Uterus (tissue), 4 donors: ENCODE results near the gene XRCC6. TPM values are rescaled to one million over a fixed set of nuclear protein-coding genes. Genes with fewer than 3 reads are reported as not detected.
"Not testable (repeated sequence)": the region's sequence is repeated elsewhere in the genome, so short reads cannot be mapped to it uniquely, and the experiment has no call there.

Experiments
- DNase-seq, 2 donors: peaks; one replicate each; pipeline ENCODE4 v3.0.0-alpha.2; 2019 to 2020
- H3K27ac ChIP-seq, 2 donors: fragments of 200-600 bp; sonication (generic); 1 replicate in 1 of 2; 2 replicates in 1 of 2; pipeline ENCODE4 v1.5.1; 2016 to 2018
- H3K27me3 ChIP-seq, 2 donors: fragments of 200-600 bp; sonication (generic); one replicate each; pipeline ENCODE4 v1.5.1; 2018 to 2019; ENCODE audit warnings: control low read depth in 1 of 2
- H3K36me3 ChIP-seq, 2 donors: fragments of 200-600 bp; sonication (generic); one replicate each; pipeline ENCODE4 v1.5.1; 2019; ENCODE audit warnings: control low read depth in 1 of 2
- H3K4me1 ChIP-seq, 2 donors: fragments of 200-600 bp; sonication (generic); one replicate each; pipeline ENCODE4 v1.5.1; 2018 to 2019; ENCODE audit warnings: control low read depth in 1 of 2
- H3K4me3 ChIP-seq, 2 donors: fragments of 200-600 bp; sonication (generic); 1 replicate in 1 of 2; 2 replicates in 1 of 2; pipeline ENCODE4 v1.5.1; 2018 to 2019; ENCODE audit warnings: mild to moderate bottlenecking in 1 of 2
- H3K9me3 ChIP-seq, 2 donors: fragments of 200-600 bp; sonication (generic); one replicate each; pipeline ENCODE4 v1.5.1; 2019; ENCODE audit warnings: control low read depth in 1 of 2
- POLR2A ChIP-seq, 2 donors: fragments of 450-650 bp; IDR thresholded peaks; one replicate each; pipeline ENCODE4 v1.6.1; 2016; ENCODE audit warnings: antibody characterized with exemption in 2 of 2, mild to moderate bottlenecking in 1 of 2, moderate library complexity in 1 of 2
- intact Hi-C: fragments of 100-400 bp; cut with DNase I; formaldehyde crosslinking; loops from one replicate; pipeline ENCODE4 v1.15.1; 2023; ENCODE audit warnings: low total_unique reads
- total RNA-seq, 4 donors: library from RNA; depleted of rRNA in 3 of 4; stranded (reverse); fragments of >200 nt in 3 of 4; gene quantifications; one replicate each; pipeline versions ENCODE4 v1.1.0 to v1.2.4, GENCODE V29; 2014 to 2023
- TF ChIP-seq, protein P1 (sequence below), 4 experiments: fragments of 200-600 bp in 2 of 4; fragments of 450-650 bp in 2 of 4; sonication (generic) in 2 of 4; IDR thresholded peaks; one replicate each; pipeline ENCODE4 v1.5.1; 2016 to 2019; ENCODE audit warnings: antibody characterized with exemption in 4 of 4, mild to moderate bottlenecking in 2 of 4, moderate library complexity in 1 of 4
- donor health status: DM: yes; HTN: yes; CAD: no.

Gene XRCC6
- total RNA-seq, 4 donors from 2014 or later = 89.1 to 303 (median 157) TPM

DNA sequence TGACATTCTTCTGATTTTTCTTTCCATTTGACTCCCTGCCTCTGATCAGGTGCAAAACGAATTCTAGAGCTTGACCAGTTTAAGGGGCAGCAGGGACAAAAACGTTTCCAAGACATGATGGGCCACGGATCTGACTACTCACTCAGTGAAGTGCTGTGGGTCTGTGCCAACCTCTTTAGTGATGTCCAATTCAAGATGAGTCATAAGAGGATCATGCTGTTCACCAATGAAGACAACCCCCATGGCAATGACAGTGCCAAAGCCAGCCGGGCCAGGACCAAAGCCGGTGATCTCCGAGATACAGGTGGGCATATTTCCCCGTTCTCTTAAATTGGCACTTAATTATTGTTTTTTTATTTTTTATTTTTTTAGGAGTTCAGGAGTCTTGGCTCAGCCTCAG lies 15.4 kb downstream of the XRCC6 start:
- no peaks in the 10 kb centered on the region for H3K27me3 ChIP-seq
- H3K36me3 ChIP-seq = no peaks in the 10 kb centered on the region
- no peaks in the 10 kb centered on the region for H3K9me3 ChIP-seq
- H3K4me3 ChIP-seq = no peak overlapping the region
- H3K4me1 ChIP-seq = no peaks in the 10 kb centered on the region
- intact Hi-C loops = no loop called here
- H3K27ac ChIP-seq = no peak overlapping the region
- TF ChIP-seq, protein P1, sequence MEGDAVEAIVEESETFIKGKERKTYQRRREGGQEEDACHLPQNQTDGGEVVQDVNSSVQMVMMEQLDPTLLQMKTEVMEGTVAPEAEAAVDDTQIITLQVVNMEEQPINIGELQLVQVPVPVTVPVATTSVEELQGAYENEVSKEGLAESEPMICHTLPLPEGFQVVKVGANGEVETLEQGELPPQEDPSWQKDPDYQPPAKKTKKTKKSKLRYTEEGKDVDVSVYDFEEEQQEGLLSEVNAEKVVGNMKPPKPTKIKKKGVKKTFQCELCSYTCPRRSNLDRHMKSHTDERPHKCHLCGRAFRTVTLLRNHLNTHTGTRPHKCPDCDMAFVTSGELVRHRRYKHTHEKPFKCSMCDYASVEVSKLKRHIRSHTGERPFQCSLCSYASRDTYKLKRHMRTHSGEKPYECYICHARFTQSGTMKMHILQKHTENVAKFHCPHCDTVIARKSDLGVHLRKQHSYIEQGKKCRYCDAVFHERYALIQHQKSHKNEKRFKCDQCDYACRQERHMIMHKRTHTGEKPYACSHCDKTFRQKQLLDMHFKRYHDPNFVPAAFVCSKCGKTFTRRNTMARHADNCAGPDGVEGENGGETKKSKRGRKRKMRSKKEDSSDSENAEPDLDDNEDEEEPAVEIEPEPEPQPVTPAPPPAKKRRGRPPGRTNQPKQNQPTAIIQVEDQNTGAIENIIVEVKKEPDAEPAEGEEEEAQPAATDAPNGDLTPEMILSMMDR (IDR thresholded peaks at IDR 0.05) = no peak
- TF ChIP-seq POLR2A (IDR thresholded peaks at IDR 0.05) = no peak
- DNase-seq = no peak

DNA sequence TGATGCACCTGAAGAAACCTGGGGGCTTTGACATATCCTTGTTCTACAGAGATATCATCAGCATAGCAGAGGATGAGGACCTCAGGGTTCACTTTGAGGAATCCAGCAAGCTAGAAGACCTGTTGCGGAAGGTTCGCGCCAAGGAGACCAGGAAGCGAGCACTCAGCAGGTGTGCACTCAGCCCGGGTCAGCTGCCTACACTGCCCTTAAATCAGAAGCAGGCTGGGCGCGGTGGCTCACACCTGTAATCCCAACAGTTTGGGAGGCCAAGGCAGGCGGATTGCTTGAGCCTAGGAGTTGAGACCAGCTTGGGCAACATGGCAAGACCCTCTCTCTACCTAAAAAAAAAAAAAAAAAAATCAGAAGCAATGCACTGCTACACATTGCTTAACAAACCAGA lies 16.5 kb downstream of the XRCC6 start:
- not testable (repeated sequence) for H3K36me3 ChIP-seq, H3K4me3 ChIP-seq

DNA sequence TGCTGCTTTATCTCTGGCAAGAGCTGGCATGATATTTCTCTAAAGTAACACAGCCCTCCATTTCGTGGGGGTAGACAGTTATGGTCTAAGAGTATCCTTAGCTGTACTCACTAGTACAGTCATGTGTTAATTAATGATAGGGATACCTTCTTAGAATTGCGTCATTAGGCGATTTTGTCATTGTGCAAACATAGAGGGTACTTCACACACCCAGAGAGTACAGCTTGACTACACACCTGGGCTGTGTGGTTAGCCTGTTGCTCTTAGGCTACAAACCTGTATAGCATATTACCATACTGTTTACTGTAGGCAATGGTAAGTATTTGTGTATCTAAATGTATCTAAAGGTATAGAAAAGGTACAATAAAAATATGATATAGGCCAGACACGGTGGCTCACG lies 17.0 kb downstream of the XRCC6 start:
- intact Hi-C loops = no loop called here

More for the DNA sequence above, 16.5 kb downstream of the XRCC6 start:
- DNase-seq, H3K27ac ChIP-seq, H3K4me1 ChIP-seq, H3K27me3 ChIP-seq, H3K9me3 ChIP-seq, intact Hi-C loops: not testable (repeated sequence)

DNA sequence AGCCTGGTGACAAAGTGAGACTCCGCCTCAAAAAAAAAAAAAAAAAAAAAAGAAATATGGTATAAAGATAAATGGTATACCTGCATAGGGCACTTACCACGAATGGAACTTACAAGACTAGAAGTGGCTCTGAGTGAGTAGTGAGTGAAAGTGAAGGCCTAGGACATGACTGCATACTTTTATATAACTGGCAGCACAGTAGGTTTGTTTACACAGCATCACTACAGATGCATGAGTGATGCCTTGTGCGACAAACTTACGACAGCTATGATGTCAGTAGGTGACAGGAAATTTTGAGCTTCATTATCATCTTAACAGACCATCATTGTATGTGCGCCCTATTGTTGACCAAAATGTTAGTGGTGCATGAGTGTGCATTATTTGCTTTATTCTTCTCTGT lies 17.7 kb downstream of the XRCC6 start:
- no peaks in the 10 kb centered on the region for H3K27me3 ChIP-seq
- intact Hi-C loops = no loop called here
- DNase-seq = no peak
- H3K4me3 ChIP-seq = no peak overlapping the region
- H3K4me1 ChIP-seq = no peaks in the 10 kb centered on the region
- no peak overlapping the region for H3K27ac ChIP-seq
- H3K9me3 ChIP-seq = no peaks in the 10 kb centered on the region
- TF ChIP-seq, protein P1 (IDR thresholded peaks at IDR 0.05) = no peak
- TF ChIP-seq POLR2A (IDR thresholded peaks at IDR 0.05) = no peak
- H3K36me3 ChIP-seq = no peaks in the 10 kb centered on the region

More for the DNA sequence above, 17.0 kb downstream of the XRCC6 start:
- TF ChIP-seq POLR2A (IDR thresholded peaks at IDR 0.05) = no peak
- TF ChIP-seq, protein P1 (IDR thresholded peaks at IDR 0.05) = no peak
- Histone ChIP-seq H3K27ac (no peak overlapping the region), H3K9me3 (no peaks in the 10 kb centered on the region), H3K27me3 (no peaks in the 10 kb centered on the region), H3K4me1 (no peaks in the 10 kb centered on the region), H3K36me3 (no peaks in the 10 kb centered on the region), H3K4me3 (no peak overlapping the region)
- no peak for DNase-seq

DNA sequence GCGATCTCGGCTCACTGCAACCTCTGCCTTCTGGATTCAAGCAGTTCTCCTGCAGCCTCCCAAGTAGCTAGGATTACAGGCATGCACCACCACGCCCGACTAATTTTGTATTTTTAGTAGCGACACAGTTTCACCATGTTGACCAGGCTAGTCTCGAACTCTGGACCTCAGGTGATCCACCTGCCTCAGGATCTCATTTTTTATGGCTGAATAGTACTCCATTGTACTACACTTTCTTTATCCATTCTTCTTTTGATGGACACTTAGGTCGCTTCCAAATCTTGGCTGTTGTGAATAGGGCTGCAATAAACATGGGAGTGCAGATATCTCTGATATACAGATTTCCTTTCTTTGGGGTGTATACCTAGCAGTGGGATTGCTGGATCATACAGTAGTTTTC lies 20.8 kb downstream of the XRCC6 start:
- no peaks in the 10 kb centered on the region for H3K27me3 ChIP-seq
- H3K4me3 ChIP-seq = no peak overlapping the region
- no peaks in the 10 kb centered on the region for H3K36me3 ChIP-seq
- no peak for DNase-seq
- H3K9me3 ChIP-seq = no peaks in the 10 kb centered on the region
- H3K4me1 ChIP-seq = no peaks in the 10 kb centered on the region
- H3K27ac ChIP-seq = no peak overlapping the region
- TF ChIP-seq POLR2A (IDR thresholded peaks at IDR 0.05) = no peak
- TF ChIP-seq, protein P1 (IDR thresholded peaks at IDR 0.05) = no peak
- intact Hi-C loops = no loop called here
